A204.1 (cell line): ENCODE data around the gene LRSAM1.

Experiments used
- FAIRE-seq: peaks from 2 replicates; lab custom pipeline; 2012; peaks lifted over from hg19 to GRCh38; lab: Jason Lieb, UNC

LRSAM1 gene

GRCh38 chr9:127498298-127498697 is 47.0 kb downstream of the LRSAM1 start:
- FAIRE-seq = no peak

DNA sequence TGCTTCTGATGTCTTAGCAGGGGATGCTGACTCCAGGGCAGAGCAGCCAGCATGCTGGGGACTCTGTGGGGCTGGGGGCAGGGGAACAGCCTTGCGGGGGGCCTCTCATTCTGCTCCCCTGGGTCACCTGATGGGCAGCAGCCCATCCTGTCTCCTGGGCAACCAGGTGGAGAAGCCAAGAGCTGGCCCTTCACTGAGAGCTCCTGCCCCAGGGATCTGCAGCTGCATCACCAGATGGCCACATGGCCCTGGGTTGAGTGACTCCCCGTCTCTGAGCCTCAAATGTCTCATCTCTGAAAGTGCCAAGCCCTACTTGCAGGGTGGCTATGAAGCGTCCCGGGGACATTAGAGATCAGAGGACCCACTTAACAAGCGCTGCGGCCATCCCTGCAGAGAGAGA is 49.1 kb downstream of the LRSAM1 start:
- FAIRE-seq = no peak

DNA sequence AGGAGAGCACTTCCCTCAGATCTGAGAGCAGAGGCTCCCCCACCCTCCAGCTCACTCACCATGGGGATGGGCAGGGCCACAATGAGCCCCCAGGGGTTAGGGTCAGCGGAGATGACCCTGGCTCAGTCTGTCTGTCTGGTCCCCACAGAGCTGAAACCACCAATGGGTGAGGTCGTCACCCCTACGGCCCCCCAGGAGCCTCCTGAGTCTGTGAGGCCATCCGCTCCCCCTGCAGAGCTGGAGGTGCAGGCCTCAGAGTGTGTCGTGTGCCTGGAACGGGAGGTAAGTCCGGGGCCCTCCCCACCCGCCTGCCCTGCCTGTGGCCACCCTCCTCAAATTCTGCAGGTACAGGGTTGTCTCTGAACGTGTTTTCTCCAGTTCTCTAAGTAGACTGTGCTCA is 49.6 kb downstream of the LRSAM1 start:
- no peak for FAIRE-seq

- no peak for FAIRE-seq
Measured at GRCh38 chr9:127501821-127502343, 50.6 kb downstream of the LRSAM1 start.

GRCh38 chr9:127502706-127503378 is 51.5 kb downstream of the LRSAM1 start:
- FAIRE-seq = no peak

DNA sequence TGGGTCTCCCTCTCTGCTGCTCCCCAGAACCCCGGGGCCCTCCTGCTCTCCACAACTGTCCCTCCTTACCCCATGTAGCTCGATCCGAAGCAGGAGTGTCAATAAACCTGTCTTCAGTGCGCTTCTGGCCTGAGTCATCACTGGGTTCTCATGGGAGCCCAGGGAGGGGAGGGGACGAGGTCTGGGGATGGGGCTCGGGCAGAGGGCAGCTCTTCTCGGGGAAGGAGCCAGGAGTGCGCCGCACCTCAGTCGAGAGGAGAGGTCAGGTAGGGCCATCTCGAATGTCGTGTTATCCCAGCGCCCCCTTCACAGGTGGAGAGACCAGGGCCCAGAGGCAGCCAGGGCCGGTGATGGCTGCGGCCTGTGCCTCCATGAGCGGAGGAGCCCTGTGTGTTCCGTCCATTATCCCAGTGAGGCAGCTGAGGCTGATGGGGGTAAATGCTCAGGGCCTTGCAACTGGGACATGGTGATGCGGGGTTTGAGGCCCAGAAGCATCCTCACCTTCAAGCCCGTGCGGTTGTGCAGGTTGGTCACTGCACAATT is 52.1 kb downstream of the LRSAM1 start:
- FAIRE-seq = no peak

DNA sequence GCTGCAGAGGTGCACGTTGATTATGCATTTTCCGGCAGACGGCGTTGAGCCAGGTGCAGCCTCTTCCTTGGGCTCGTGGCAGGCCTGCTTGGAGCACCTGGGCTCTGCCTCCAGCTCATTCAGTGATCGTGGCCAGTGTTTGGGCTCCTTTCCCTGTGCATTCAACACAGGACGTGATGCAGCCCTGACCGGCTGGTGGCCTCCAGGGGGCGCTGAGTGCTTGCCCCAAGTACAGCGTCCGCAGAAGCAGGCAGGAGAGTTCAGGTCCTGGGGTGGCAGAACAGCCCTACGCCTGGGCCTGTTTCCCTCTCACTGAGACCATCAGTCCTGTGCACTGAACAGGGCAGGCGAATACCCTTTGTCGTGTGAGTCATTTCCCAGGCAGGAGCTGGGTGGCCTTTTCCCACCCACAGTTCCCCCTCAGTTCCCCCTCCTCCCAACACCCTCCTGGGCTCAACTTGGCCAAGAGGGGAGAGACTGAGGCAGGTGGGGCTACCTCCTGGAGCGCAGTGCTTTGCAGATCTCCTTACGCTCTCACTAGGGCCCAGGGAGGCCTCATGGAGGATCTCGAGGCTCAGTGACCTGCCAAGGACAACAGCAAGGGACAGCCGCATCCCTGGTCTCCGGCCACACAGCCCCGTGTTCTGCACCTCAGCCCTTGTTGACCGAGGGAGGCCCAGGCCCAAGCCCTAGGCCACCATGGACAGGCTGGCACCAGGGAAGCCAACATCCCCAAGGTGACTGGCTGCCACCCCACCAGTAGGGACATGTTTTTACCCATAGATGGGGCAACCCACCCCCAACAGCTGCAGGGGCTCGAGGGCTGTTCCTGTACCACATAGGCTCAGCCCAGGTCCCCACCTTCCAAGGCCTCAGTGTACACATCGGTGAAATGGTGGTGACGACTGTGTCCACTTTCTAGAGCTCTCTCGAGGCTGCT is 52.9 kb downstream of the LRSAM1 start:
- no peak for FAIRE-seq

DNA sequence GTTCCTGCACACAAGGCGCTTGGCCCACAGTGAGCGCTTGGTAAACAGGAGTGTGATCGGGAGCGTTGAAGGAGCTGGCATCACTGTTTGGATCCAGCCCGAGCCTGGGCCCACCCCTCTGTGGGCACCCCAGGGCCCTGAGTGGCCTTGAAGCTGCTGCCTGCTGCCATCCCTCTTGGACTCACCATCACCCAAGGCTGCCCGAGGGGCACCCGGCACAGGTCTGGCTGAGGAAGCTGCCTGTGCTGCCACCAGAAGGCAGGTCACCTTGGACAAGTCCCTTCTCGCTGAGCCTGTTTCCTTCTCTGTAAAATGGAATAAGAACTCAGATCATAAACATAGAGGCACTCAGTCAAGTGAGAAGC is 53.6 kb downstream of the LRSAM1 start:
- FAIRE-seq = no peak

- no peak for FAIRE-seq
Measured at GRCh38 chr9:127505396-127506116, 54.2 kb downstream of the LRSAM1 start.

GRCh38 chr9:127506117-127506813 is 55.0 kb downstream of the LRSAM1 start:
- FAIRE-seq = no peak

- no peak for FAIRE-seq
Measured at GRCh38 chr9:127506814-127507750, 55.8 kb downstream of the LRSAM1 start.

DNA sequence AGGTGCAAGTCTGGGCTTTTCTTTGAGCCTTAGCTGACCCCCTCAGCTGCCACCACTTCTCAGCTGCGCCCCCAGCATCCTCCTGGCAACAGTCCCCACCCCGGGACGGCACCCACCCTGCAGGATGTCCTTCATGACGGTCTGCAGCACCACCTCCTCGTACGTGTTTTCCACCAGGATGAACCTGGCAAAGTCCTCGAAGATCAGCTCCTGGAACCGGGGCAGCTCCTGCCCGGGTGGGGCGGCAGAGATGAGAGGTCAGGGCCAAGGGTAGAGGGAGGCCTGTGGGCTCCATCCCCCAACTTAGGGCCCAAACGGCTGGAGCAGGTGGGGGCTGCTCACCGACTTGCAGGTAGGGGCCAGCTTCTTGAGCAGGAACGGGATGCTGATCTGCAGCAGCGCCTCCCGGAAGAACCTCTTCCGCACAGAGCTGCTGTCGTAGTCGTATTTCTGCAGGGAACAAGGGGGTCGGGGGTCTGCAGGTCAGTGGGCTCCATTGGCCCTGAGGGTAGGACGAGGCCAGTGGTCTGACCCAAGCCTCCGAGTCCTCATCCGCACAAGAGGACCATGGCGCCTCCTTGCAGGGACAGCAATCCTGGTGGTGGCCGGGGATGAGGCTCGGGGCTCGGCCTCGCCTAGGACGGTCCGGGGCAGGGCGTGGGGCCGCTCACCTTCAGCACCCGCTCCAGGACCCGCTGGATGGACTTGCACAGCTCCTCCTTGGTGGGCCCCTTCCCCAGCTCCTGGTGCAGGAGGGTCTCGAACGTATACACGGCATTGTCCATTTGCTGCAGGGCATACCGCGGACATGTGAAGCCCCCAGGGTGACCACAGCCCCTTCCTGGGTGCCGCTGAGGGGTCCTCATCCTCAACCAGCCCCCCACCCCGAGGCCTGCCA is 56.7 kb downstream of the LRSAM1 start:
- no peak for FAIRE-seq

DNA sequence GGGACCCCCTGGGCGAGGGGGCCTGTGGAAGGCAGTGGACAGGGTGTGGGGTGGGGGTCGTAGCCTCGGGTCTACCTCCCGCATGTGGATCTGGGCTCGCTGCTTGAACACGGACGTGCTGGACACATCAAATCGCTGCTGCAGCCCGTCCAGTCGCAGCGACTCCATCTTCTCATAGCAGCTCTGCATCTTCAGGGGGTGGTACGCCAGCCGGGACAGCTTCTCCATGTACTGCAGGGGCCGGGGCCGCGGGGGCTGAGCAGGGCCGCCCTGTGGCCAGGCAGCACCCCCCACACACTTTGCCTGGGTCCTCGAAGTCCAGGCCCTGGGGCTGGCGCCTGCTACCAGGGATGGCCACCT is 57.6 kb downstream of the LRSAM1 start:
- no peak for FAIRE-seq

DNA sequence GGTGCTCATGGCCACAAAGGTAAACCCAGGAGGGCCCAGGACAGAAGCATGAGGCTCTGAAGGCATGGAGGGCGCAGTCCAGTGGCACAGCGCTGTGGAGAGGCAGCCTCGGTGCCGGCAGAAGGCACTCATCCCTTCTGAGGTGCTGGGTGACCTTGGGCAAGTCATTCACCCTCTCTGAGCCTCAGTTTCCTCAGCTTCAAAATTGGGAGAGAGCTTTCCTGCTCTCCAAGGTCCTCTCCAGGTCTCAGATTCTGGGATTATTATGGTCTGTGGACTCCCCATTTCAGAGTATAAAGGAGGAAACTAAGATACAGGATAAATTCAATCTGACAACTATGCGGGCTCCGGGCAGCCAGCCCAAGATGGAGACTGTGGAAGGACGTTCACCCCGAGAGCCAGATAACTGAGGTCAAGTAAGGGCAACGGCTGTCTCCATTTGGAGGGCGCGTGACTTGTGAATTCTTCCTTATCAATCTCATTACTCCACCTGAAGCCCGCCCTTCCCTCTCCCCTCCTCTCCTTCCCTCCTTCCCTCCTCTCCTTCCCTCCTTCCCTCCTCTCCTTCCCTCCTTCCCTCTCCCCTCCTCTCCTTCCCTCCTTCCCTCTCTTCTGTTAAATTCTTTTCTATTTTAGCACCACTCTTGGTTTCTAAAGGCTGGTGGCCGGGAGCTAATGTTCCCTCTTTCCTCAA is 58.1 kb downstream of the LRSAM1 start:
- no peak for FAIRE-seq

DNA sequence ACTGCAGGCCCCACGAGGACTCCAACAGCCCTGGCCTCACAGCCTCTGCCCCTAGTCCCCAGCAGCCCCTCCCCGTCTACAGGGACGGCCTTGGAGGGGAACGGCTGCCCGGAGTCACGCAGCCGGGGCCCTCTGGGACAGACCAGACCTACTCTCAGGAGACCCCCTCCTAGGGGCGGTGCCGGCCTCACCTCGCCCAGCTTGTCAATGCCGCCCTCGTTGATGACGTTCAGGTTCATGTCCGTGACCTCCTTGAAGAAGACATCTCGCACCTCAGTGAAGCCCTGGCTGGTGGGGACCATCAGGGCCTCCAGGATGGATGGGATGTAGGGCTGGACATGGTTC is 58.6 kb downstream of the LRSAM1 start:
- no peak for FAIRE-seq

DNA sequence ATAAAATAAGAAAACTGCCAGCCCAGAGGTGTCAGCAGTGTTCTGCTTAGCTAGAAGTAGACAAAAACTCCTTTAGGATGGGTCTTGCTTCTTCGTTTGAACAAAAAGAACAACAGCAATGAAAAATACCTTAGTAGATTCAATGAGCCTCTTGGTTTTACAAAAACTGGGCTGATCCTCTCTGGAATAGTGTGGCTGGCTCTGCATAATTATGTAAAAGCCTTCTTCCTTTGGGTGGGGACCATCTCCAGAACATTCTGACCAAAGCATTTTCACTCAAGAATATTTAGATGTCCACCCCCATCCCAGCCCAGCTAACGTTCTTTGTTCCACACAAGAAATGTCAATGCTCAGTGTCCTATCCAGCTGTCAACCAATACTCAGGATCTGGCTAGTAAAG is 63.2 kb downstream of the LRSAM1 start:
- no peak for FAIRE-seq

- no peak for FAIRE-seq
Measured at GRCh38 chr9:127516835-127517607, 65.7 kb downstream of the LRSAM1 start.

- no peak for FAIRE-seq
Measured at GRCh38 chr9:127517620-127518019, 66.3 kb downstream of the LRSAM1 start.
